COLO829 (cell line): ENCODE data around the gene FGD6.
"Not testable (repeated sequence)": the region's sequence is repeated elsewhere in the genome, so short reads cannot be mapped to it uniquely, and the experiment has no call there.

ENCODE experiments used
- DNase-seq: peaks from one replicate; pipeline ENCODE4 v3.0.0; 2012; ENCODE audit warnings: low spot score

FGD6 gene

DNA sequence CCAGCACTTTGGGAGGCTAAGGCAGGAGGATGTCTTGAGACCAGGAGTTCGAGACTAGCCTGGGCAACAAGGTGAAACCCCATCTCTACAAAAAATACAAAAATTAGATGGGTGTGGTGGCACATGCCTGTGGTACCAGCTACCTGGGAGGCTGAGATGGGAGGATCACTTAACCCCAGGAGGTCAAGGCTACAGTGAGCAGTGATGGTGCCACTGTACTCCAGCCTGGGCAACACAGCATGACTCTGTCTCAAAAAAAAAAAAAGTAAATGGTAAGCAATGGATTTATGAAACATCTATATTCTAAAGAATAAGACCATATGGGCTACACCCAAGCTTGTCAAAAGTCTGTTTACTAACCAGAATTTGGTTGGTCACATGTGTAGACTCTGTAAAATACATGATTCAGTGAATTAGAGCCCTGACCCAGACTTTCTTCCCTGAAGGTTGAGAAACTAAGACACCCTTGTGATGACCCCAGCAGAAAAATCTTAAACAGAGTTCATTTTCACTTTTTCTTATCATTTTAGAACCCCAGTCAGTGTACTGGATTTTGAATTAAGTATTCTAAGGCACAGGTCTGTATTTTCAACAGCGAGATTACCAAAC is 12.1 kb downstream of the FGD6 start:
- DNase-seq = no peak

- no peak for DNase-seq
Measured at GRCh38 chr12:95204141-95204866, 13.0 kb downstream of the FGD6 start.

DNA sequence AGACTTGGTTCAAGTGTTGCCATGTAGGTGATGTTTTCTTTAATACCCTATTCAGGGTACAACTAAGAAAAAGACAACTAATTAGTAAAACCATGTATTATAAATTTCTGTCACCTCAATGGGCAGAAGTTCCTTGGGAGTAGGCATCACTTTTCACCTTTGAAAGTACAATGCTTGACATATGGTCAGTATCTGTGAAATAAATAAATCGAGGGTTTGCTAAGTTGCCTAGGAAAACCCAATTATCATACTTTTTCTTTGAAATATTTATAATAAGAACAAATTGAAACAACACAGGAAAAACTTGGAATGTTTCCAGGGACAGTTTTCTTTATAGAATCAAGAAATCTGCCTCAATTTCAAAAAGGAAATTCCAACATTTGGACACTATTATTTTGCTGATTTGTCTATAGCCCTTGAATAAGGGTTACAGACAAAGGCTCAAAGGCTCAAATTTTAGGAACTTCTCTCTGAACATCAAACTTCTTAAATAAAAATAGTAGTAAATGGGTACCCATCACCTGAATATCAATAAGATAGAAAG is 13.7 kb downstream of the FGD6 start:
- DNase-seq = no peak

- DNase-seq = no peak
Measured at GRCh38 chr12:95202691-95203486, 14.4 kb downstream of the FGD6 start.

DNA sequence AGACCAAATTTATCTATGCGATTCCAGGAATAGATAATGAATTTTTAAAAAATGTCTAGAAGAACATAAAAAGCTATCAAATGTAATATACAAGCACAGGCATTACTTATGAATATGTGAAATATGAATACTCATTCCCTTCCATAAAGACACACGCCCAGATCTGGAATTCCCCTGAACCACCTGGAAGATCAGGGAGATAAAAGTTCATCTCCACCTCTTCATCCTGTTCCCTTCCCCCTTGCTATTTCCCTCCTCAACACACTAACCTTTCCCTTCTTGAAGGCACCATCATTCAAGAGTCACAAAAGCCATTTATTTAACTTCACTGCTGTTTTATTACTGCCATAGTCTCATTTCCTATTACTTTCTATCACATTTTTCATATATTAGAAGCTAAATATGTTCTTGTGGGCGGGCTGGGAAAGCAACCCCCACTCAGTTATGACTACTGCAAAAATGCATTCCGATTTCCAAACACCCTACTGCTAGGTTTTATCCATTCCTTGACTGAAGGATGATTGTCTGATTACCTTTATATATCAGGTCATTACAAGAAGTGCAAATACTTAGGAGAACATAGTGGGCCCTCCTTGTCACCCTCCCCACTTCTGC is 16.1 kb downstream of the FGD6 start:
- DNase-seq = no peak

- DNase-seq = no peak
Measured at GRCh38 chr12:95200128-95200894, 17.0 kb downstream of the FGD6 start.

DNA sequence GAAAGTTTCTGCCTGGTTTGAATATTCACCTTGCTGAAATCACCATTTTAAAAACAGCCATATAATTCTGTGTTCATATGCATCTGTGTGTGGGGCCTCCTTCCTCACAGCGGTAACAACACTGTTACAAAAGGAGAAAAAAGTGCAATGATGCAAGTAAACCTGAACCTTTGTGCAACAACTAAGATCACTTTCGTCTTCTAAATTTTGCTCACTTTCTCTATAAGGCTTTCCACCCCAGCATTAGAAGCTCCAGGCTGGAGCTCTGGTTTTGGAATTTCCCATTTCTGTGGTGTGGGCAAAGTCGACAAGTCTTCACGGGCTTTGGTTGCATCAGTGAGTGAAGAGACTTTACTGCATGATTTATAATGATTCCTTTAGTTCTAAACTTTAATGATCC is 18.4 kb downstream of the FGD6 start:
- DNase-seq = no peak

- DNase-seq = no peak
Measured at GRCh38 chr12:95197636-95198035, 19.6 kb downstream of the FGD6 start.

DNA sequence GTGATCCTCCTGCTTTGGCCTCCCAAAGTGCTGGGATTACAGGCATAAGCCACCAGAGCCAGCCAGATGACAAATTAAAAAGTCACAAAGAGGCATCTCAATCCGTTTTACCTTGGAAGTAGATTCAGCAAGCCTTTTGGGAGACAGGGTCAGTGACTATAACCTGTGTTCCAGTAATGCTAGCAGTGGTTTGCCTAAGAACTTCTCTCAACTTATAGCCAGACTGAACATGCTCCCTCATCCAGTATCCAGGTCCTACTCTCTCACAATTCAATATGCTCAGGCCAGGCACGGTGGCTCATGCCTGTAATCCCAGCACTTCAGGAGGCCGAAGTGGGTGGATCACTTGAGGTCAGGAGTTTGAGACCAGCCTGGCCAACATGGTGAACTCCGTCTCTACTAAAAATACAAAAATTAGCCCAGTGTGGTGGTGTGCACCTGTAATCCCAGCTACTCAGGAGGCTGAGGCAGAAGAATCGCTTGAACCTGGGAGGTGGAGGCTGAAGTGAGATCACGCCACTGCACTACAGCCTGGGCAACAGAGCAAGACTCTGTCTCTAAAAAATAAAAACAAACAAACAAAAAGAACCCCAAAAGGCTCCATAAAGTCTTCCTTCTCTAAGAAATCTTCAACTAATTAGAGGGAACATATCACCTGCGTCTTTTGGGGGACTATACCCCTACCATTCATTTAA is 20.2 kb downstream of the FGD6 start:
- not testable (repeated sequence) for DNase-seq

DNA sequence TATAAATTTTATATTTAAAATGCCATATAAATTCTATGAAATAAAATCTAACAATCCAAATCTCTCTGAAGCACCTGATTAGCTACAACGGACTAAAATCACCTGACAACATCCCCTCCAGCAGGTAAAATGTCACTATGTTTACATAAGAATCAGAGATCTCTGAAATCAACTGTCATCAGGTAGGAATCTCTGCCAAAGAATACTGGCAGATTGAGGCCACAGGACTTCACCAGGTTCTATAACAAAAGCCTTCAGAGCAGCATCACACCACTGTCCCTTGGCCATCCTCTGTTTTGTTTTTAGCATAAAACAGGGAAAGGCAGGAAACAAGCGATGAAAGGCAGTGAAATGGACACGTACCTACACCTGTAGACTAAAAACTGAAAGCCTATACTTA is 22.1 kb downstream of the FGD6 start:
- DNase-seq = no peak

GRCh38 chr12:95193139-95193538 is 24.1 kb downstream of the FGD6 start:
- DNase-seq = no peak

GRCh38 chr12:95192271-95192670 is 25.0 kb downstream of the FGD6 start:
- no peak for DNase-seq

DNA sequence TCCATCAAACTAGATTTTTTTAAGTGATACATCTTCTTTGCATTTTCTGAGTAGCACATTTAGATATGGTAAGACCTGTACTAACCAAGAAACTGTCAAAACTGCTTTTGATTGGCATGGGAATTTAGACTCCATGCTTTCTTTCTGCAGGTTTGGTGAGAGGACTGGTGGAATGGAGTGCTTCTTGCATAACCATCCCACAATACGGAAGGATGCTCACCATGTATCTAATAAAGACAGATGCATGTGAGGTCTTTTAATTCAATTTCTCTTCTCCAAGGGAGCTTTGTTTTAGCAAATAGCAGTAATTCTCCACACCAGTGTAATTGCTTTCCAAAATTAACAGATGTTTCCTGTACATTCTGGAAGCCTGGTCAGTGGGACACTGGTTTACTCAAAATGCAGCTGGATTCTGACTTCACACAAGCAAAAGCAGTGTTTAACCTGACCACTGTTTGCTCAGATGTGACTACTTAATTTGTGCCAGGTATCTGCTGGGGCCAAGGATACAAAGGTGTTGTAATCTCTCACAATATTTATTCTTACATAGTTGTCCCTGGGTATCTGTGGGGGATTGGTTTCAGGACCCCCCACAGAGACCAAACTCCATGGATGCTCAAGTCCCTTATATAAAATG is 26.1 kb downstream of the FGD6 start:
- no peak for DNase-seq

DNA sequence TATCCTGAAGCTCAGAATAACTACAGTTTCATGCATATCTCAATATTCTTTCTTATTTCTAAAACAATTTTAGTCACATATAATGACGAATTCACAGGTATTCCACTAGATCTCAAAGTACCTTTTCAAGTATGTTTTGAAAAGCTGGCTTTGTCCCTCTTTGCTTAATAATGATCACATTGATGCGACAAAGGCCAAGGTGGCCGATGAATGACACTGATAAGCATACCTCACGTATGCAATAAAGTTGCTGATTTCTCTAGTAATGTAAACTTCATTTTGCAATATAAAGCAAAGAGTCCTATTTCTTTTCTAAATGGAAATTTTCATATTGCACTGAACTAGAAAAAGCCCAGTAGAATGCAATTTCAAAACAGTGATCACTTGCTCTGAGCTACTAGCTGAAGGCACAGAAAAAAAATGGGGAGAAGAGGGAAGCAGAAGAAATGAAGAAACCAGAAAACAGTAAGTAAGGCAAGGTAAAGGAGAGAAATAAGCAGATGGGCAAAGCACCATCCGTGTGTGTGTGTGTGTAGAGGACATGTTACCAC is 29.3 kb downstream of the FGD6 start:
- no peak for DNase-seq

- no peak for DNase-seq
Measured at GRCh38 chr12:95185854-95186253, 31.4 kb downstream of the FGD6 start.

GRCh38 chr12:95185072-95185471 is 32.2 kb downstream of the FGD6 start:
- DNase-seq = no peak

DNA sequence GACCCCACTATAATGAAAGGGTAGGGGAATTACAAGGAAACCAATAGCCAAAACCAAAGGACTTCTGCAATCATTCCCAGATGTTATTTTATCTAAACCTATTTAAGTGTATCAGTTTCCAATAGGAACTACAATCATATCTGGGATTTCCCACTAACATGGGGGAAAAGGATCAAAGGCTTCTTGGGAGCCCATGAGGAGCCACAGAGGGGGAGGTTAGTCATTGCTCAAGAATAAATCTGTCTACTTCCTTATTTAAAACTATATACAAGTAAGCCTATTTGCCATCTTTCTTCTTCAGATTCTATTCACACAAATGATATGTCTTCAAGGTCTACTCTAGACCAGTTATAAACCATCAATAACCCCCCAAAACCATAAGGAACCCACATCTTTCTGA is 33.1 kb downstream of the FGD6 start:
- no peak for DNase-seq

- DNase-seq = no peak
Measured at GRCh38 chr12:95182868-95183415, 34.3 kb downstream of the FGD6 start.

DNA sequence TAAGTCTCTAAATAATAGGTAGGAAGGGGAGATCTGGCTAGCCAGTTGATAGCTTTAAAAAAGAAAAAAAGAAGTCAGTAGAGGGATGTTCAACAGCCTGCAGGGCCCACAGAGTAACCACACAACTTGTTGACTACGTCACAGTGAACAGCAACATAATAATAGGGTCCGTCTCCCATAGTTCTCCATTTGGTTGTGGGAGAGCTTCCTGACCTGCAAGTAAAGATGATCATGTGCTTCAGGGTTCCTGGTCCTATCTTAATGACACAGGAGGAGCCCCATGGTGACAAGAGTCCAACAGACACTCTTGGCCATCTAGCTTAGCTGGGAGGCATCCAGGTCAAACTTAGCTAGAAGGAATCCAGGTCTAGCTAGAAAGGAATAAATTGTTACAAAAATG is 36.2 kb downstream of the FGD6 start:
- DNase-seq = no peak

DNA sequence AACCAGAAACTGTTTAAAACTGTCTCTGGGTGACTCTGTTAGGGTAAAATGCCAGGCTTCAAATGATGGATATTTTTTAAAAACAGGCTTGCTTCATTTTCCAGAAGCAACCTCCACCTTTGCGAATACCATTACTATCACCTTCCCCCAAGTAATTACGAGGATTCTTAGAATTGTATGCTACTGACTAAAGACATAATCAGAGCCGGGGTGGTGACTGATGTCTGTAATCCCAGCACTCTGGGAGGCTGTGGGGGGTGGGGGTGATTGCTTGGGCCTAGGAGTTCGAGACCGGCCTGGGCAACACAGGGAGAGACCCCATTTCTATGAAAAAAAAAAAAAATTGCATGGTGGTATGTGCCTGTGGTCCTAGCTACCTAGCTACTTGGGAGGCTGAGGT is 38.3 kb downstream of the FGD6 start:
- DNase-seq = no peak
